Activated B cell treated with CpG ODN at 0.5 μM for 24 hours (primary cell): ENCODE measurements around the gene MYCL. TPM values are rescaled to one million over a fixed set of nuclear protein-coding genes. Genes with fewer than 3 reads are reported as not detected.

Experiments used
- ATAC-seq: fragments of 200-7000 bp; cut with Tn5 transposase; one replicate; pipeline ENCODE4 v1.10.0; 2021; ENCODE audit warnings: low read depth, mild to moderate bottlenecking, moderate library complexity
- CTCF ChIA-PET: fragments of 350-600 bp; sonication (Branson Sonifier 250); formaldehyde crosslinking; loops from one replicate; lab custom pipeline; 2021; ENCODE audit warnings: antibody characterized with exemption; lab: Charles Lee
- POLR2A ChIA-PET: fragments of 350-600 bp; sonication (Branson Sonifier 250); formaldehyde crosslinking; loops from one replicate; lab custom pipeline; 2021; ENCODE audit warnings: antibody characterized with exemption; lab: Charles Lee
- DNase-seq: peaks from one replicate; pipeline ENCODE4 v3.0.0; 2022
- H3K27ac Mint-ChIP-seq: one replicate; pipeline ENCODE4 v1.8.0; 2020; ENCODE audit warnings: mixed read lengths
- H3K27me3 Mint-ChIP-seq: one replicate; pipeline ENCODE4 v1.8.0; 2021; ENCODE audit warnings: mixed read lengths
- H3K36me3 Mint-ChIP-seq: one replicate; pipeline ENCODE4 v1.8.0; 2021; ENCODE audit warnings: low read depth, mixed read lengths
- H3K4me1 Mint-ChIP-seq: one replicate; pipeline ENCODE4 v1.8.0; 2021; ENCODE audit warnings: mixed read lengths
- H3K4me3 Mint-ChIP-seq: one replicate; pipeline ENCODE4 v1.8.0; 2020; ENCODE audit warnings: mild to moderate bottlenecking, mixed read lengths
- H3K9me3 Mint-ChIP-seq: one replicate; pipeline ENCODE4 v1.8.0; 2020; ENCODE audit warnings: mixed read lengths
- CTCF ChIP-seq: fragments of 200-600 bp; IDR thresholded peaks from one replicate; pipeline ENCODE4 v1.8.0; 2022; ENCODE audit warnings: antibody characterized with exemption, mild to moderate bottlenecking
- intact Hi-C: fragments of 100-400 bp; cut with micrococcal nuclease; formaldehyde crosslinking; loops from one replicate; pipeline ENCODE4 v1.15.1; 2024
- total RNA-seq: library from RNA; stranded (reverse); gene quantifications from 2 replicates; pipeline ENCODE4 v1.2.3, GENCODE V29; 2022

The MYCL gene
- total RNA-seq, 1 donor from 2014 or later: 0.29 TPM

- H3K4me1 Mint-ChIP-seq: peaks cover 5% of the 10 kb centered on the region
- ATAC-seq (no peak), DNase-seq (no peak)
- no peaks in the 10 kb centered on the region for H3K36me3 Mint-ChIP-seq
- CTCF ChIA-PET: interaction anchor here (1.3 kb wide), 1 partner anchor 79 kb away, joined by 4 read pairs; no protein-coding TSS in a partner anchor
- intact Hi-C loops: no loop called here
- POLR2A ChIA-PET: interaction anchor here (1.2 kb wide), 1 partner anchor 17 kb away, joined by 9 read pairs; no protein-coding TSS in a partner anchor
- H3K4me3 Mint-ChIP-seq: no peak overlapping the region
- peaks cover 32% of the 10 kb centered on the region for H3K27me3 Mint-ChIP-seq
- TF ChIP-seq CTCF: no peak
- H3K27ac Mint-ChIP-seq: no peak overlapping the region
- no peaks in the 10 kb centered on the region for H3K9me3 Mint-ChIP-seq
Measured at GRCh38 chr1:39896909-39897685, 4.6 kb downstream of the MYCL start.

- Mint-ChIP-seq H3K27ac (no peak overlapping the region), H3K4me3 (no peak overlapping the region), H3K9me3 (no peaks in the 10 kb centered on the region), H3K4me1 (peaks cover 5% of the 10 kb centered on the region), H3K27me3 (peaks cover 35% of the 10 kb centered on the region), H3K36me3 (no peaks in the 10 kb centered on the region)
- no peak for DNase-seq
- intact Hi-C loops: no loop called here
- POLR2A ChIA-PET: no interaction called here
- no peak for ATAC-seq
- no peak for TF ChIP-seq CTCF
- CTCF ChIA-PET: no interaction called here
Measured at GRCh38 chr1:39895731-39896480, 5.8 kb downstream of the MYCL start.

- CTCF ChIA-PET: interaction anchor here (1.1 kb wide), 1 partner anchor 77 kb away, joined by 3 read pairs; no protein-coding TSS in a partner anchor
Measured at GRCh38 chr1:39894884-39895495, 6.7 kb downstream of the MYCL start.

DNA sequence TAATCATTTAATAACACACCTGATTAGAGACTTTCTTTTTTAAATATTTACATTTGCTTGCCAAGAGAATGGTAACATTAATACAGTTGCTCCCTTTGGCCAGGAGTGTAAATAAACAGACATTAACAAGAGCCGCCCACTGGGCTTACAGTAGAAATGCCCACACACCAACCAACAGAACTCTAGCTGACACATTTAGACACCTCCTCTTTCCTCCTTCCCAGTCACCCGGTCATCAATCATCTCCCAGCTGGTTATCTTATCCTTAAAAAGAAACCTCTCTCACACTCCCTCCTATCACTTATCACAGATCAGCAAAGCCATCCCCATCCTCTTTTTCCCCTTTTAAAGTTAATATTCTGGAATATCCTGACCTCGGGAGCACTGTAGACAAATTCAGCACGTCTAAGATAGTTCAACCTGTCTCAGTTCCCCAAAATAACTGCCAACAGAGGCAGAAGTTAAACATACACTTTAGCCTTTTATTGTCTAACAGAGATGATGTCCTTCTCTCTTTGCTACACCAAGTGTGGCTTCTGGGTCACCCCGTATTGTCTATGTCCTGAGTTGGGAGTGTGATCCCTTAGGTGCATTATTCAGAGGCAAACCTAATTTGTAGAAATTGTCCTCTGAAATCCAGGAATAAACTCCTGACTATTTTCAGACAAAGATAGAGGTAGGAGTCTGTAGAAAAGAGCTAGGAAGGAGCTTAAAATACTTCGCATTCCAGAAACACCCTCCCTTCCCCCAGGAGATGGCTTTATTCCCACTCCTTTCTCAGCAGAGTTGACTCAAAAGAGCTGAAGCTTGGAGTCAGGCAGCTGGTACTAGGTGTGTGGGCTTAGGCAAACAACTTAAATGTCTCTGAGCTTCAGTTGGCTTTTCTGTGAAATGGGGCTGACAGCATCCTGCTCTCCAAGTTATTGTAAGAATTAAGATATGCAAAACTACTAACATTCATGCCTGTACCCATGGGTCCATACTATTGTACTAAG, 8.8 kb downstream of the MYCL start:
- peaks cover 23% of the 10 kb centered on the region for H3K27me3 Mint-ChIP-seq
- ChIA-PET CTCF (interaction anchor here (0.8 to 1.4 kb wide), 2 partner anchors 9 to 10 kb away, joined by 3 to 6 read pairs; partner anchors contain the start of gene MYCL), POLR2A (no interaction called here)
- TF ChIP-seq CTCF: no peak
- peaks cover 3% of the 10 kb centered on the region for H3K4me1 Mint-ChIP-seq
- no peaks in the 10 kb centered on the region for H3K9me3 Mint-ChIP-seq
- H3K4me3 Mint-ChIP-seq: no peak overlapping the region
- no peak for DNase-seq
- H3K36me3 Mint-ChIP-seq: no peaks in the 10 kb centered on the region
- H3K27ac Mint-ChIP-seq: no peak overlapping the region
- intact Hi-C loops: no loop called here
- no peak for ATAC-seq

More at GRCh38 chr1:39894884-39895495, 6.7 kb downstream of the MYCL start:
- ATAC-seq (no peak), DNase-seq (no peak)
- Mint-ChIP-seq H3K27ac (no peak overlapping the region), H3K9me3 (no peaks in the 10 kb centered on the region), H3K4me3 (no peak overlapping the region), H3K36me3 (no peaks in the 10 kb centered on the region), H3K4me1 (peaks cover 5% of the 10 kb centered on the region), H3K27me3 (peaks cover 34% of the 10 kb centered on the region)
- no peak for TF ChIP-seq CTCF
- POLR2A ChIA-PET: no interaction called here
- intact Hi-C loops: no loop called here
